IMR-90 (cell line): ENCODE measurements around the gene ZNF595. TPM values are rescaled to one million over a fixed set of nuclear protein-coding genes. Genes with fewer than 3 reads are reported as not detected.
"Not testable (repeated sequence)": the region's sequence is repeated elsewhere in the genome, so short reads cannot be mapped to it uniquely, and the experiment has no call there.

Experiments
- ATAC-seq: fragments of 200-7000 bp; cut with Tn5 transposase; 2 replicates; pipeline ENCODE4 v1.9.1; 2020; ENCODE audit warnings: low read depth, mild to moderate bottlenecking, moderate library complexity
- BruUV-seq: library from RNA; stranded (reverse); fragments of 400-500 nt; replicated peaks from 2 replicates; lab custom pipeline; 2021; lab: Mats Ljungman, UMichigan
- CTCF ChIA-PET: fragments of 300-600 bp; formaldehyde crosslinking; extraction: SDS; loops from one replicate; lab custom pipeline; 2021; ENCODE audit warnings: antibody characterized with exemption; lab: Yijun Ruan, JAX
- POLR2A ChIA-PET: fragments of 300-600 bp; sonication (Branson Sonifier 250); formaldehyde crosslinking; loops from one replicate; lab custom pipeline; 2022; ENCODE audit warnings: antibody characterized with exemption; ENCODE audit not compliant: unreplicated experiment; lab: Charles Lee
- DNase-seq: peaks from one replicate; pipeline ENCODE4 v3.0.0; 2013
- H2AFZ ChIP-seq: replicated peaks from 2 replicates; pipeline ENCODE3; 2013; ENCODE audit warnings: low read length, mild to moderate bottlenecking; ENCODE audit not compliant: poor library complexity
- H2AK5ac ChIP-seq: 2 replicates; pipeline ENCODE4 v1.6.1; 2013; ENCODE audit warnings: low read depth, low read length, inconsistent platforms
- H2AK9ac ChIP-seq: replicated peaks from 2 replicates; pipeline ENCODE3; 2013; ENCODE audit warnings: mild to moderate bottlenecking, low read depth, low read length, moderate library complexity; ENCODE audit not compliant: poor library complexity
- H2BK120ac ChIP-seq: 2 replicates; pipeline ENCODE4 v1.6.1; 2013; ENCODE audit warnings: low read depth, low read length, inconsistent platforms
- H2BK15ac ChIP-seq: 3 replicates; pipeline ENCODE4 v1.6.1; 2013; ENCODE audit warnings: low read depth, low read length, inconsistent platforms
- H2BK20ac ChIP-seq: 2 replicates; pipeline ENCODE4 v1.6.1; 2013; ENCODE audit warnings: low read depth, mild to moderate bottlenecking, inconsistent platforms, low read length, moderate library complexity
- H2BK5ac ChIP-seq: 2 replicates; pipeline ENCODE4 v1.6.1; 2013; ENCODE audit warnings: mild to moderate bottlenecking, low read depth, low read length, inconsistent platforms; ENCODE audit not compliant: poor library complexity, severe bottlenecking
- H3K14ac ChIP-seq: replicated peaks from 2 replicates; pipeline ENCODE4 v1.6.1; 2013; ENCODE audit warnings: low read depth, low read length, inconsistent platforms
- H3K18ac ChIP-seq: 2 replicates; pipeline ENCODE4 v1.6.1; 2013; ENCODE audit warnings: low read depth, low read length, control low read depth
- H3K23ac ChIP-seq: 2 replicates; pipeline ENCODE4 v1.6.1; 2013; ENCODE audit warnings: low read depth, low read length, inconsistent platforms
- H3K27ac ChIP-seq: 2 replicates; pipeline ENCODE4 v1.5.1; 2013; ENCODE audit warnings: mild to moderate bottlenecking, control low read depth, low read length; ENCODE audit not compliant: insufficient read depth
- H3K27me3 ChIP-seq: 2 replicates; pipeline ENCODE4 v1.6.1; 2013; ENCODE audit warnings: low read length; ENCODE audit not compliant: control insufficient read depth, insufficient read depth
- H3K36me3 ChIP-seq: 2 replicates; pipeline ENCODE4 v1.6.1; 2013; ENCODE audit warnings: low read length, mixed read lengths; ENCODE audit not compliant: control insufficient read depth, insufficient read depth
- H3K4ac ChIP-seq: 2 replicates; pipeline ENCODE4 v1.6.1; 2013; ENCODE audit warnings: low read depth, low read length, inconsistent platforms
- H3K4me1 ChIP-seq: 2 replicates; pipeline ENCODE4 v1.6.1; 2013; ENCODE audit warnings: low read length, mixed read lengths; ENCODE audit not compliant: control insufficient read depth, insufficient read depth
- H3K4me2 ChIP-seq: 2 replicates; pipeline ENCODE4 v1.6.1; 2013; ENCODE audit warnings: low read depth, mild to moderate bottlenecking, control low read depth, low read length, moderate library complexity
- H3K4me3 ChIP-seq: 2 replicates; pipeline ENCODE4 v1.5.1; 2013; ENCODE audit warnings: low read depth, mild to moderate bottlenecking, control low read depth, low read length, moderate library complexity; ENCODE audit not compliant: insufficient read depth
- H3K56ac ChIP-seq: 2 replicates; pipeline ENCODE4 v1.6.1; 2013; ENCODE audit warnings: low read length, inconsistent platforms; ENCODE audit not compliant: insufficient read depth; ENCODE audit errors: extremely low read depth
- H3K79me1 ChIP-seq, 2 experiments: 2 replicates each; pipeline ENCODE4 v1.6.1; 2013; ENCODE audit warnings: low read length in 2 of 2, inconsistent platforms in 1 of 2, low read depth in 1 of 2
- H3K9ac ChIP-seq: 2 replicates; pipeline ENCODE4 v1.6.1; 2013; ENCODE audit warnings: low read depth, low read length, control low read depth
- H3K9me1 ChIP-seq: 2 replicates; pipeline ENCODE4 v1.6.1; 2013; ENCODE audit warnings: low read length, inconsistent platforms; ENCODE audit not compliant: insufficient read depth
- H3K9me3 ChIP-seq: 2 replicates; pipeline ENCODE4 v1.6.1; 2013; ENCODE audit warnings: low read length; ENCODE audit not compliant: control insufficient read depth, insufficient read depth
- H4K20me1 ChIP-seq: 2 replicates; pipeline ENCODE4 v1.6.1; 2013; ENCODE audit warnings: low read length, inconsistent platforms; ENCODE audit not compliant: insufficient read depth
- H4K5ac ChIP-seq: 2 replicates; pipeline ENCODE4 v1.6.1; 2013; ENCODE audit warnings: mild to moderate bottlenecking, low read depth, low read length, control low read depth
- H4K8ac ChIP-seq, 2 experiments: 2 replicates each; pipeline ENCODE4 v1.6.1; 2013; ENCODE audit warnings: low read depth in 2 of 2, low read length in 2 of 2, control low read depth in 1 of 2, inconsistent platforms in 1 of 2
- H4K91ac ChIP-seq: 2 replicates; pipeline ENCODE4 v1.6.1; 2013; ENCODE audit warnings: low read depth, low read length, inconsistent platforms; ENCODE audit not compliant: insufficient read depth
- WGBS, 2 experiments: methylation state at CpG; one replicate each; pipeline versions ENCODE4 v1.1.5 to v1.1.7; 2013; ENCODE audit warnings: missing lambda C conversion rate in 2 of 2; ENCODE audit not compliant: insufficient read length in 1 of 2; ENCODE audit errors: extremely low coverage in 2 of 2; 5-methylcytosine and 5-hydroxymethylcytosine counted together
- dilution Hi-C: fragments of 300-500 bp; cut with HindIII; formaldehyde crosslinking; loops from one replicate; pipeline ENCODE4 v1.14.3; 2018; ENCODE audit warnings: low sequenced_read_pairs; ENCODE audit not compliant: unreplicated experiment
- in situ Hi-C: fragments of 300-500 bp; cut with MboI; formaldehyde crosslinking; loops from 3 replicates; pipeline ENCODE4 v1.14.3; 2019; ENCODE audit warnings: low sequenced_read_pairs, inconsistent platforms, mixed read lengths
- intact Hi-C: fragments of 100-400 bp; cut with micrococcal nuclease; formaldehyde crosslinking; loops from 2 replicates; pipeline ENCODE4 v1.10.0; 2022
- polyA plus RNA-seq, 3 experiments: library from polyadenylated mRNA; depleted of rRNA; stranded (reverse); fragments of >200 nt; gene quantifications; 2 replicates each; pipeline ENCODE4 v1.2.3, GENCODE V29; 2012; ENCODE audit warnings: low replicate concordance in 1 of 3
- total RNA-seq: library from RNA; depleted of rRNA; stranded (reverse); fragments of >200 nt; gene quantifications from 2 replicates; pipeline ENCODE4 v1.2.3, GENCODE V29; 2012

ZNF595 gene
- total and polyA plus RNA-seq, 2 of the 4 experiments (the other 2 are of a cell fraction) = 1.9 to 6.8 TPM

DNA sequence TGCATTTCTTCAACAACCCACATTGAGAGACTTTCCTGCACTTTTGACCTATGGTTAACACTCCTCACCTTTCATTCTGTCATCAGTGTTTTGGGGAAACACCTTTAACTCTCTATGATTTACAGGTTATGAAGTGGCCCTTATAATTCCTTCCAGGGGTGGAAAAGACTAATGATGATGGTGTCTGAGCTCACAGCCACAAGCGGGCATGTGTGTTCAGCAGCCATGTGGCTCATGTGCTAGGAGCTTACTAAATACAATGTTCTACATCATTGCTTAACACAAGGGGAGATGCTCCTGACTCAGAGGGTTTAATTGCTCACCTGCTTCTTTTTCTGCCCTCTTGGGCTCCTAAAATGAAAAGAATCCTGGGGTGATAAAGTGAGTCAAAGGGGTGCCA is 28.8 kb upstream of the ZNF595 start:
- ATAC-seq, H2BK15ac ChIP-seq, CTCF ChIA-PET, dilution Hi-C loops, H3K18ac ChIP-seq, H4K91ac ChIP-seq, H3K23ac ChIP-seq, H2BK5ac ChIP-seq, DNase-seq, H2AFZ ChIP-seq, intact Hi-C loops, H3K14ac ChIP-seq, H4K8ac ChIP-seq, H4K20me1 ChIP-seq, H2BK20ac ChIP-seq, H3K36me3 ChIP-seq, H2AK5ac ChIP-seq, in situ Hi-C loops, H3K4me2 ChIP-seq, H4K5ac ChIP-seq, H3K9me3 ChIP-seq, H3K79me1 ChIP-seq, H3K27me3 ChIP-seq, H3K56ac ChIP-seq, H3K4me3 ChIP-seq, H3K9ac ChIP-seq, H3K4ac ChIP-seq, H3K27ac ChIP-seq, H2BK120ac ChIP-seq, POLR2A ChIA-PET, BruUV-seq, H3K4me1 ChIP-seq, H3K9me1 ChIP-seq, H2AK9ac ChIP-seq: not testable (repeated sequence)
- WGBS, 2 experiments = no CpG with 5 or more reads among the region's 1 CpG

GRCh38 chr4:27501-27900 is 25.6 kb upstream of the ZNF595 start:
- H2BK20ac ChIP-seq, H2AK9ac ChIP-seq, H2BK15ac ChIP-seq, H4K91ac ChIP-seq, H3K27ac ChIP-seq, H3K4me1 ChIP-seq, H4K20me1 ChIP-seq, H3K79me1 ChIP-seq, dilution Hi-C loops, H3K23ac ChIP-seq, H3K9me3 ChIP-seq, H3K18ac ChIP-seq, H3K9ac ChIP-seq, in situ Hi-C loops, BruUV-seq, H2BK120ac ChIP-seq, H4K5ac ChIP-seq, DNase-seq, H2AFZ ChIP-seq, H4K8ac ChIP-seq, H2BK5ac ChIP-seq, intact Hi-C loops, ATAC-seq, H3K9me1 ChIP-seq, POLR2A ChIA-PET, H3K4me2 ChIP-seq, H3K27me3 ChIP-seq, H3K14ac ChIP-seq, H3K4me3 ChIP-seq, H3K36me3 ChIP-seq, H2AK5ac ChIP-seq, H3K56ac ChIP-seq, H3K4ac ChIP-seq: not testable (repeated sequence)
- CTCF ChIA-PET = interaction anchor here (2.4 kb wide), 1 partner anchor 21 kb away, joined by 7 read pairs; no protein-coding TSS in a partner anchor
- 0% methylated on average over 1 of the region's 3 CpGs; no CpG with 5 or more reads in 1 of the 2 experiments for WGBS, 2 experiments
